GM21717 (cell line): ENCODE measurements around the gene ARIH1.
A peak's percentile ranks its signal among the peaks of the same experiment; 100 is the strongest.
"Not testable (repeated sequence)": the region's sequence is repeated elsewhere in the genome, so short reads cannot be mapped to it uniquely, and the experiment has no call there.

Source experiments
- ATAC-seq: cut with Tn5 transposase; IDR thresholded peaks from one replicate; pipeline ENCODE4 v1.9.1; 2021; ENCODE audit warnings: mild to moderate bottlenecking, moderate library complexity; ENCODE audit not compliant: unreplicated experiment

The ARIH1 gene

GRCh38 chr15:72473614-72474465 lies at the start of gene ARIH1:
Gene ARIH1, plus strand, starts transcription at chr15:72474330. Its CDS starts 310 bp downstream, at chr15:72474640.
- peak; percentile 78 for ATAC-seq

GRCh38 chr15:72426753-72427152 lies 47.4 kb upstream of the ARIH1 start:
- no peak for ATAC-seq

- no peak for ATAC-seq
Measured at GRCh38 chr15:72437650-72438316, 36.3 kb upstream of the ARIH1 start.

- not testable (repeated sequence) for ATAC-seq
Measured at GRCh38 chr15:72442848-72443247, 31.3 kb upstream of the ARIH1 start.

GRCh38 chr15:72445426-72445825 lies 28.7 kb upstream of the ARIH1 start:
- ATAC-seq, result no peak

GRCh38 chr15:72450805-72451204 lies 23.3 kb upstream of the ARIH1 start:
- no peak for ATAC-seq

- no peak for ATAC-seq
Measured at GRCh38 chr15:72451224-72451623, 22.9 kb upstream of the ARIH1 start.

GRCh38 chr15:72456684-72457083 lies 17.4 kb upstream of the ARIH1 start:
- ATAC-seq, result no peak

GRCh38 chr15:72460402-72460801 lies 13.7 kb upstream of the ARIH1 start:
- no peak for ATAC-seq

GRCh38 chr15:72463702-72464101 lies 10.4 kb upstream of the ARIH1 start:
- ATAC-seq, result no peak

- ATAC-seq, result no peak
Measured at GRCh38 chr15:72464251-72464650, 9.9 kb upstream of the ARIH1 start.

GRCh38 chr15:72468103-72468502 lies 6.0 kb upstream of the ARIH1 start:
- ATAC-seq, result no peak

- no peak for ATAC-seq
Measured at GRCh38 chr15:72472992-72473610, 1.0 kb upstream of the ARIH1 start.

- peak; percentile 21 for ATAC-seq
Measured at GRCh38 chr15:72474466-72474911, 359 bp downstream of the ARIH1 start.

GRCh38 chr15:72474912-72475628 lies 940 bp downstream of the ARIH1 start:
- ATAC-seq, result peak; percentile 48

- no peak for ATAC-seq
Measured at GRCh38 chr15:72475674-72476073, 1.5 kb downstream of the ARIH1 start.

GRCh38 chr15:72476330-72476729 lies 2.2 kb downstream of the ARIH1 start:
- not testable (repeated sequence) for ATAC-seq

GRCh38 chr15:72481015-72481659 lies 7.0 kb downstream of the ARIH1 start:
- ATAC-seq, result no peak

GRCh38 chr15:72482275-72482674 lies 8.1 kb downstream of the ARIH1 start:
- ATAC-seq, result no peak

GRCh38 chr15:72483279-72483678 lies 9.1 kb downstream of the ARIH1 start:
- ATAC-seq, result no peak
